Thyroid gland (tissue), 4 donors: ENCODE data around the gene GSTA3. TPM values are rescaled to one million over a fixed set of nuclear protein-coding genes. Genes with fewer than 3 reads are reported as not detected.
"Not testable (repeated sequence)": the region's sequence is repeated elsewhere in the genome, so short reads cannot be mapped to it uniquely, and the experiment has no call there.

Experiments
- DNase-seq, 2 donors: peaks; one replicate each; pipeline ENCODE4 v3.0.0-alpha.2; 2019
- H3K27ac ChIP-seq, 3 donors: fragments of 200-600 bp; sonication (generic); 1 replicate in 2 of 3; 2 replicates in 1 of 3; pipeline ENCODE4 v1.5.1; 2016 to 2019; ENCODE audit warnings: mild to moderate bottlenecking in 1 of 3, moderate library complexity in 1 of 3
- H3K27me3 ChIP-seq: fragments of 200-600 bp; sonication (generic); one replicate; pipeline ENCODE4 v1.5.1; 2019
- H3K36me3 ChIP-seq, 2 donors: fragments of 200-600 bp; sonication (generic); one replicate each; pipeline ENCODE4 v1.5.1; 2016 to 2019
- H3K4me1 ChIP-seq, 2 donors: fragments of 200-600 bp; sonication (generic); one replicate each; pipeline ENCODE4 v1.5.1; 2017 to 2019
- H3K4me3 ChIP-seq, 3 donors: fragments of 200-600 bp; sonication (generic); replicated peaks in 1 of 3; 1 replicate in 2 of 3; 2 replicates in 1 of 3; pipeline ENCODE4 v1.5.1; 2016; ENCODE audit warnings: mild to moderate bottlenecking in 1 of 3
- H3K9me3 ChIP-seq: fragments of 200-600 bp; sonication (generic); one replicate; pipeline ENCODE4 v1.5.1; 2017
- POLR2A ChIP-seq, 2 donors: fragments of 450-650 bp; IDR thresholded peaks; one replicate each; pipeline ENCODE4 v1.6.1; 2017; ENCODE audit warnings: antibody characterized with exemption in 2 of 2, mild to moderate bottlenecking in 2 of 2, moderate library complexity in 1 of 2
- WGBS, 2 donors: methylation state at CpG; one replicate each; pipeline ENCODE4 v1.1.5; 2017; 5-methylcytosine and 5-hydroxymethylcytosine counted together
- intact Hi-C: fragments of 100-400 bp; cut with DNase I; formaldehyde crosslinking; loops from one replicate; pipeline ENCODE4 v1.15.1; 2023
- total RNA-seq, 4 donors: library from RNA; depleted of rRNA; stranded (reverse); fragments of >200 nt; gene quantifications; one replicate each; pipeline ENCODE4 v1.2.3, GENCODE V29; 2016
- TF ChIP-seq, protein P1 (sequence below), 6 experiments: fragments of 200-600 bp in 3 of 6; fragments of 450-650 bp in 3 of 6; sonication (generic) in 3 of 6; IDR thresholded peaks; one replicate each; pipeline ENCODE4 v1.5.1; 2016 to 2019; ENCODE audit warnings: antibody characterized with exemption in 6 of 6, mild to moderate bottlenecking in 2 of 6, inconsistent platforms in 1 of 6, moderate library complexity in 1 of 6

Gene GSTA3
- total RNA-seq, 4 donors from 2014 or later = not detected

DNA sequence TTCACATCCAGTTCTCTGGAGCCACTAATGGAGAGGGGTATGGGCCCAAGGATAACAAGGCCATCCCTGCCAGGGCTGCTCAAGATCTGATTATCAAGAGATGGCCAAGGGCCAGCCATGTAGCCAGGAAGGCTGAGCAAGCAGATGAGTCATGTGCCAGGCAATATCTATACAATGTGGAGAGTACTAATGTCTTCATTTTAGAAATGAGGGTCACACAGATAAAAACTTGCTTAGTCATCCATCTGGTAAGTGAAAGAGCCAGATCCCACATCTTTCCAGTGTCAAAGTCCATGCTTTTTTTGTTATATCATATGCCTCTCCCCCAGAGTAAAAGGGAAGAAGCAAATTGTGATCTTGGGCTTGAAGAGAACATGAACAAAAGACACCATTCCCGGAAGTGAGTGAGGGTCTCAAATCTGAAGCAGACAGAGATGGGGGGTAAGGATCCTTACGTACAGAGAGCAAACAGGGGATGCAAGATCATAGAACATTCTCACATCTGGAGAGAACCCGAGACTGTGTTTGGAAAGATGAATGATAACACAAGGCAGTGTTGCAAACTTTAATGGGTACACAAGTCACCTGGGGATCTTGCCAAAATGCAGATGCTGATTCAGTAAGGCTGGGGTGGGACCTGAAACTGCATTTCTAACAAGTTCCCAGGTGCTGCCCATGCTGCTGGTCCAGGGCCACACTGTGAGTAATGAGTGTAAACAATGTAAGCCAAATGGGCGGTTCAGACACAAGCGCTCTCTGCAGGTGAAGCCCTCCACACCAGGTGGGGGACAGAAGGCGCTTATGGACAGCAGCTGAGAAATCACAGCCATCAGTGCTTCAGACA lies 20.0 kb upstream of the GSTA3 start:
- intact Hi-C loops = no loop called here
- no peak overlapping the region for H3K4me3 ChIP-seq
- H3K4me1 ChIP-seq = peaks cover 0 to 4% of the 10 kb centered on the region in 2 donors
- H3K36me3 ChIP-seq = no peaks in the 10 kb centered on the region
- H3K27me3 ChIP-seq = no peaks in the 10 kb centered on the region
- H3K9me3 ChIP-seq = no peaks in the 10 kb centered on the region
- DNase-seq = peak in 1 of 2 donors; percentile 9
- no peak overlapping the region for H3K27ac ChIP-seq
- 85 to 94% methylated on average over 6 of the region's 6 CpGs for WGBS, 2 donors
- TF ChIP-seq, protein P1, sequence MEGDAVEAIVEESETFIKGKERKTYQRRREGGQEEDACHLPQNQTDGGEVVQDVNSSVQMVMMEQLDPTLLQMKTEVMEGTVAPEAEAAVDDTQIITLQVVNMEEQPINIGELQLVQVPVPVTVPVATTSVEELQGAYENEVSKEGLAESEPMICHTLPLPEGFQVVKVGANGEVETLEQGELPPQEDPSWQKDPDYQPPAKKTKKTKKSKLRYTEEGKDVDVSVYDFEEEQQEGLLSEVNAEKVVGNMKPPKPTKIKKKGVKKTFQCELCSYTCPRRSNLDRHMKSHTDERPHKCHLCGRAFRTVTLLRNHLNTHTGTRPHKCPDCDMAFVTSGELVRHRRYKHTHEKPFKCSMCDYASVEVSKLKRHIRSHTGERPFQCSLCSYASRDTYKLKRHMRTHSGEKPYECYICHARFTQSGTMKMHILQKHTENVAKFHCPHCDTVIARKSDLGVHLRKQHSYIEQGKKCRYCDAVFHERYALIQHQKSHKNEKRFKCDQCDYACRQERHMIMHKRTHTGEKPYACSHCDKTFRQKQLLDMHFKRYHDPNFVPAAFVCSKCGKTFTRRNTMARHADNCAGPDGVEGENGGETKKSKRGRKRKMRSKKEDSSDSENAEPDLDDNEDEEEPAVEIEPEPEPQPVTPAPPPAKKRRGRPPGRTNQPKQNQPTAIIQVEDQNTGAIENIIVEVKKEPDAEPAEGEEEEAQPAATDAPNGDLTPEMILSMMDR (IDR thresholded peaks at IDR 0.05) = no peak
- no peak for TF ChIP-seq POLR2A (IDR thresholded peaks at IDR 0.05)

DNA sequence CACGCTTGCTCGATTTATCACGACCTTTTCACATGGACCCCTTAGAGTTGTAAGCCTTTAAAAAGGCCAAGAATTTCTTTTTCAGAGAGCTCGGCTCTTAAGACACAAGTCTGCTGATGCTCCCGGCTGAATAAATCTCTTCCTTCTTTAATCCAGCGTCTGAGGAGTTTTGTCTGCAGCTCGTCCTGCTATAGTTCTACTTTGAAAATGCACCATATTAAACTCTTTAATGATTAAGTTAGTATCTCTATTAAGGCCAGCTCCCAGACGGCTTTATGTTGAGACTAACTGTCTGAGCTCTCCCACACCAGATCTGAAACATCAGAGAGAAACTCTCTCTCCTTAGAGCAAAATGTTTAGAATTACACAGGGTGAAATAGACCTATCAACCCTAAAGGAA lies 18.0 kb upstream of the GSTA3 start:
- TF ChIP-seq, protein P1 (IDR thresholded peaks at IDR 0.05) = no peak
- TF ChIP-seq POLR2A (IDR thresholded peaks at IDR 0.05) = no peak
- no peak for DNase-seq
- intact Hi-C loops = no loop called here

DNA sequence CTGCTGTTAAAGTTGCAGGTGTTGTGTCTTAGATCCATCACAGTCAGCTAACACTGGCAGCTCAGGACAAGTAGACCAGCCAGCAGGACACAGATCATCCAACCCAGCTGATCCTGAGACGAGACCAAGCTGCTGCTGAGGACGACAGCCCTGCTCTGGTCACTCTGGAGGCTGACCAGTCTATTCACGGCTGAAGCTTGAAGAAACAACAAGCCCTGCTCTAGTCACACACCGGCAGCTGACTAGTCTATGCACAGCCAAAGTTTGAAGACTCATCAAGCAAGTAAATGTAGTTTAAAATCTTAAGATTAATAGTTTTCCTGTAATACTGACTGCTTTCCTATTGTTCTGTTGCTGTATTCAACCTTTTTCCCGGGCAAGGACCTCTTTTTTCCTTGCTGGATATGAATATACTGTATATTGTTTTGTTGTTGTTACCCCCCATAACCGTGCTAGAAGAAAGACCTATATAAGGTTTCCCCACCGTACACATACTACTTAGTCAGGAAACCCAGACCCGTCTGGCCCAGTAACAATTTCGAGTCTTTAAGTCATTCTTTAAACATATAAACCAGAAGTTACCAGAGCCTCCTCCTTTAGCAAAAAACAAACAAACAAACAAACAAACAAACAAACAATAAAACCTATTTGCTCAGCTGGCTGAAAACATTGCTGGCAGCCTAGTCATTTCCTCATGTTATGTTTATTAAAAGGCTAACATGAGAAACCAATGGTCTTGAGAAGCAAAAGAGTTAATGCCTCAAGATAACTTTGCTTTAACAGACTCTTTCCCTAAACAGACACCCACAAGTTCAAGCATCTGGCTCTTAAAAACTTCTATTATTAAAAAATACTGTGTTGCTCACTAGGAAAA lies 16.7 kb upstream of the GSTA3 start:
- no peak for DNase-seq
- peaks cover under 1 to 4% of the 10 kb centered on the region in 2 donors for H3K4me1 ChIP-seq
- H3K27ac ChIP-seq = no peak overlapping the region
- intact Hi-C loops = no loop called here
- H3K36me3 ChIP-seq = no peaks in the 10 kb centered on the region
- H3K27me3 ChIP-seq = no peaks in the 10 kb centered on the region
- 76 to 78% methylated on average over 9 of the region's 9 CpGs for WGBS, 2 donors
- no peaks in the 10 kb centered on the region for H3K9me3 ChIP-seq
- no peak overlapping the region for H3K4me3 ChIP-seq
- TF ChIP-seq, protein P1 (IDR thresholded peaks at IDR 0.05) = no peak
- no peak for TF ChIP-seq POLR2A (IDR thresholded peaks at IDR 0.05)

More for the DNA sequence above, 18.0 kb upstream of the GSTA3 start:
- no peaks in the 10 kb centered on the region for H3K27me3 ChIP-seq
- H3K4me1 ChIP-seq = peaks cover under 1 to 4% of the 10 kb centered on the region in 2 donors
- WGBS, 2 donors = 78 to 89% methylated on average over 8 of the region's 8 CpGs
- H3K36me3 ChIP-seq = no peaks in the 10 kb centered on the region
- no peak overlapping the region for H3K27ac ChIP-seq
- no peak overlapping the region for H3K4me3 ChIP-seq
- no peaks in the 10 kb centered on the region for H3K9me3 ChIP-seq

DNA sequence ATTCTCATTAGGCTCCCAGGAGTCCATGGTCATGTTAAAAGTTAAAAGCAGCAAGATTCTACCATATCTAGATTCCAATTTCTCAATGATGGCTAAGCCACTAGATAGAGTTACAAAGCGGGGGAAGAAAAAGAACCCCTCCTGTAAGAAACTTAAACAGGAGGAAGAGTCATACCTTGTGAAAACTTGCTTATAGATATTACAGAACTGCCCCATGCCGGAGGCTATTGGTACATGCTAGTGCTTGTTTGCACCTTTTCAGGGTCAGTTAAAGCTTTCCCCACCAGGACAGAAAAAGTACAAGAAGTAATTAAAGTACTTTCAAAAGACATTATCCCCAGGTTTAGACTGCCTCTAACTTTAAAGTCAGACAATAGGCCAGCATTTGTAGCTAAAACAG lies 15.5 kb upstream of the GSTA3 start:
- TF ChIP-seq, protein P1 (IDR thresholded peaks at IDR 0.05) = no peak
- no peak for TF ChIP-seq POLR2A (IDR thresholded peaks at IDR 0.05)
- Histone ChIP-seq H3K4me3 (no peak overlapping the region), H3K36me3 (no peaks in the 10 kb centered on the region), H3K9me3 (no peaks in the 10 kb centered on the region), H3K4me1 (peaks cover 0 to 4% of the 10 kb centered on the region in 2 donors), H3K27me3 (no peaks in the 10 kb centered on the region), H3K27ac (no peak overlapping the region)
- 94 to 95% methylated on average over 2 of the region's 2 CpGs for WGBS, 2 donors
- intact Hi-C loops = no loop called here
- no peak for DNase-seq

DNA sequence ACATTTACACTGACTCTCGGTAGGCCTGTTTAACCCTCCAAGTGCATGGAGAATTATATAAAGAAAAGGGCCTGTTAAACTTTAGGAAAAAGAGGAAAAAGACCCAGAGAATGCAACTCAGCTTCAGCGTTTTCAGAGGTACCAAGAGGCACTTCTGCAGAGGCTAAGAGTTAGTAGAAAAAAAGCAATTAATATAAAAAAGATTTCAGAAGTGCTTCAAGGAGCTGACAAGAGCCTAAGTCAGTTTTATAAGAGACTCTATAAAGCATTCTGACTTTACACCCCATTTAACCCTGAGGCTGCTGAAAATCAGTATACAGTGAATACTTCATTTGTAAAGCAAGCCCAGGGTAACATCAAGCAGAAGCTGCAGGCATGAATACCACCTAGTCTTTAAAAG lies 14.2 kb upstream of the GSTA3 start:
- 42 to 54% methylated on average over 2 of the region's 2 CpGs for WGBS, 2 donors
- intact Hi-C loops, H3K27me3 ChIP-seq, H3K9me3 ChIP-seq, H3K36me3 ChIP-seq, H3K4me3 ChIP-seq, DNase-seq, H3K27ac ChIP-seq: not testable (repeated sequence)
- H3K4me1 ChIP-seq = peaks cover 0 to 14% of the 10 kb centered on the region in 2 donors
